GM18870 (cell line): ENCODE data around the gene PARVA.

Experiments used
- ATAC-seq: cut with Tn5 transposase; IDR thresholded peaks from one replicate; pipeline ENCODE4 v1.9.1; 2021; ENCODE audit warnings: moderate library complexity; ENCODE audit not compliant: unreplicated experiment

The PARVA gene

DNA sequence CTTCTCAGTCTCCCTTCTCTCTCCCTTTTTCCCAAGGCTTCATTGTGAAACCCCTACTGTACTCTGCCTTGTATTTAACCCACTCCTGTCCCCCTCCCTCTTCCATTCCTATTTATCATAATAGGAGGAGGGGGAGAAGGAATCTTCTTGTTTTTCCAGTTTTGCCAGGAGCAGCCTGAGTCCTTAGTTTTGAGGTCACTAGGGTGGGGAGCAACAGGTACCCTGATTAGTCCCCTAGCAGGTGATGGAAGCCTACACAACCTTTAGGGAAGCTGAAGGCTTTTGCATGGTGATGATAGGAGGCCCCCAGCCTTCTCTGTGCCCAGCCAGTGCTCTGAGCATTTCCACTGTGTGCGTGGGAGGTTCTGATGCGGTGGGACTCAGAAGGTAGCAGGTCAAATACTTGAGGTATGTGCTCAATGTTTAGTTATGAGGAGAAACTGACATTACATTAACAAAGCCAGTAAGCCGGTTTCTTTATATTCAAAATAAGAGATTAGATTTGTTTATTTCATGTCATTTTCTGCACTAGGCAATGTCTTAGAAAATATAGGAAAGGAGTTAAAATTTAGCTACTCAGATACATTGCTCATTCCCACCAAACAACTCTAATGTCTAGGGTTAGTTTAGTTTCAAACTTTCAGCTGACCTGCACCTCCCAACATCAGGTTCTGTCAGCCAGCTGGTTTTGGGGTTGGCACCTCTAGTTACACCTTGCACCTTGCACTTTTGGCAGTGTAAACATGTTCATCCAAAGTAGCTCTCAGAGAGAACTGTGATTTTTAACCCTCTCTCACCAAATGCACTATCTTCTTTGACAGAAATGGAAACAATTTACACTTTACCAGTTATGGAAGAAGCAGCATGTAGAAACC, 26.0 kb downstream of the PARVA start:
- ATAC-seq: no peak

DNA sequence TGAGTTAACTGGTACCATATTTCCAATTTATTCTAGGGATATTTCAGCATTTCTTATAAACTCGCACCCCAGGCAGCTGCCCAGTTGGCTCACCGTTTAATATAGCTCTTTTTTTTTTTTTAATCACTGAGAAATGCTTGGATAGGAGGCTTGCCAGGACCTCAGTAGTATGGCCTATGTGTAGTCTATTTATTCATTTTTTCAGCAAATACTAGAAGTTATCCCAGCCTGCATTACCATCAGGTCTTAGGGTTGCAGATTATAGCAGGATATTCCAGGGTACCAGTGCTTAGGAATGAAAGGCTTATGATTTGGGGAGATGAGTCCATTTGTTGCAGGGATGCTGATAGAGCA, 26.6 kb downstream of the PARVA start:
- ATAC-seq: no peak

DNA sequence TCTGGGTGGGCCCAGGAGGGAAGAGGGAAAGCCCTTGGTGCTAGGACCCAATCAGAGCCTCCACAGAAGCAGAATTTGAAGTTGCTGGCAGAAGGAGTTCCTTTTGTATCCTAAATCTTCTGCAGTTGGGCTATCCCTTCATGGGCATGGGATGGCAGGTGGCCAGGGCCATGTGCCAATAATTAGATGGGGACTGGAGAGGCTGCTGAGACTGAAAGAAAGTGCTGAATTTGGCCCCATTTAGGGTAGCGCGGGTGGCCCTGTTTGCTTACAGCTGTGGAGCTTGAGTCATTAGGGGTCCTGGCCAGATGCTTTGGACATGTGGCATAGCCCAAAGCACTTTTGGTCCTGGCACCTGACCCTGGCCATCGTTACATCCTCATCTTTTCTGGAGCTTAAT, 27.1 kb downstream of the PARVA start:
- ATAC-seq: no peak

DNA sequence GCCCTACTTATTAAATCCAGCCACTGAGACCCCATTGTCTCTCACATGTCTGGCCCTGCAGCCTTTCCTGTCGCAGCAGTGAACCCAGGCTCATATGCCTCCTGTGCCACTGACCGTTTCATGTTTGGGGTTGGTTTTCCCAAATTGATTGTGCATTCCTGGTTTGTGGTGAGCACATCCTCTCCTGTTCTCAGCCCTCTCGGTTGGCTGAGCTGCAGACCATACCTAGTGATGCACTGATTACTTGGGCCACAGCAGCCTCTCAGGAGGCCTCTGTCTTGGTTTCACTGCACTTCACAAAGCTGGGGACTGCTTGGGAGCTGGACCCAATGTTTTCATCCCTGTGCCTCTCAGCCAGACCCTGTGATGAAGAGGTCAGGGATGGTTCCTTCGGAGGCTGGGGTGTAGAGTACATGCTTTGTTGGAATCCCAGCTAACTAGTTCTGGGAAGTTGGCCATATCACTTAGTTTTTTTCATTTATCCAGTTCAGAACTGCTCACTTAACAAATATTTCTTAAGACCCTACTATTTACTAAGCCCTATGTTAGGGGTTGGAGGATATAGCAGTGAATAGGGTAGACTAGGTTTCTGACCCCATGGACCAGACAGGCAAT, 30.9 kb downstream of the PARVA start:
- ATAC-seq: no peak

DNA sequence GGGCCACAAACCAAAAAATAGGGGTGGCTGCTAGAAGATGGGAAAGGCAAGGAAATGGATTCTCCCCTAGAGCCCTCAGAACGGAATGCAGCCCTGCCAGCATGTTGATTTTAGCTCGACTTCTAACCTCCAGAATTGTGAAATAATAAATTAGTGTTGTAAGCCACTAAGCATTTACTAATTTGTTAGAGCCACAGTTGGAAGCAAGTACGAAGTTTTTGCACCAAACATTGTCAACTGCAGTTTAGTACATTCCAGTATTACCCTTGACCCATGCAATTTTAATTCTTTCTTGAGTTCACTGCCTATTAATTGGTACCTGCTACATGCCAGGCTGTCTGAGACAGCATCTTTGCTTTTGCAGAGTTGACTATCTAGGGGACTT, 32.2 kb downstream of the PARVA start:
- ATAC-seq: no peak

DNA sequence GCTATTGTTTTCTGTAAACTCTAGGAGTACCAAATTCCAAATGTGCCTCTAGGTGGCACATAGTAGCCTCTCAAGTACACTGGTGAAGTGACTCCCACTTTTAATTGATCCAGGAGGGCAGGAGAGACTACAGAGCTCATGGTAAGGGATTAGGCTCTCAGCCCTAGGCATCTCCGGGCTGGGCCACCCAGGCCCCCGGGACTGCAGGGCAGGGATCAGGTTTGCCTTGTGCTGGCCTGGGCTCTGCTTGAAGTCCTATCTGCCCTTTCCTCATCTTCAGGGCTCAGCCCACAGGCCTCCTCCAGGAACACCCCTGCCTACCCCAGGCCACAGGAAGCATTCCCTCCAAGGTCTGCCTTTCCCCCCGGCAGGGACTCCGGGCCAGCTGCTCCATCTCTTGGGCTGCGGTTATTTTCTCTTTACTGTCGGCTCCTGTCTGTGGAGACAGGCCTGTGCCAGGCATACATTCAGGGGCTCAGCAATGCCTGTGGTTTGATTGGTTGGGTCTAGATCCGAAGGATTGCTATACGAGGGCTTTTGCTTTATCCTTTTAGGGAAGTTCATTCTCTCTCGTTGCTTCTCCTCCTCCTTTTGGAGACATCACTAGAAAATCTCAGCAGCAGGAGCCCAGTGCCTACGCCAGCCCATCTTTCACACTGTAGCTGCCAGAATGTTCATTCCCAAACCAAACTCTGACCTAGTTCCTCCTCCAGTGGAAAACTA, 32.8 kb downstream of the PARVA start:
- ATAC-seq: no peak

DNA sequence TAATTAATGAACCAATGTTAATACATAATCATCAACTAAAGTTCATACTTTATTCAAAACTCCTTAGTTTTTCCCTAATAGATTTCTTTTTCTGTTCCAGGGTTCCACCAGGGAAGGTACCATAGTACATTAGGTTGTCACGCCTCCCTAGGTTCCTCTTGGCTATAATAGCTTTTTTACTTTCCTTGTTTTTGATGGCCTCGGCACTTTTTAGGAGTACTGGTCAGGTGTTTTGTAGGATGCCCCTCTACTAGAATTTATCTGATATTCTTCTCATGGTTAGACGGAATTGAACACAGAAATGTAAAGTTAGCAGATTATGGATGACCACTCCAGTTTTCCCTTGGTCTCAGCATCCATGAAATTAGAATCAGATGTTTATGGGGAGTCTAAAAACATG, 34.0 kb downstream of the PARVA start:
- ATAC-seq: no peak

DNA sequence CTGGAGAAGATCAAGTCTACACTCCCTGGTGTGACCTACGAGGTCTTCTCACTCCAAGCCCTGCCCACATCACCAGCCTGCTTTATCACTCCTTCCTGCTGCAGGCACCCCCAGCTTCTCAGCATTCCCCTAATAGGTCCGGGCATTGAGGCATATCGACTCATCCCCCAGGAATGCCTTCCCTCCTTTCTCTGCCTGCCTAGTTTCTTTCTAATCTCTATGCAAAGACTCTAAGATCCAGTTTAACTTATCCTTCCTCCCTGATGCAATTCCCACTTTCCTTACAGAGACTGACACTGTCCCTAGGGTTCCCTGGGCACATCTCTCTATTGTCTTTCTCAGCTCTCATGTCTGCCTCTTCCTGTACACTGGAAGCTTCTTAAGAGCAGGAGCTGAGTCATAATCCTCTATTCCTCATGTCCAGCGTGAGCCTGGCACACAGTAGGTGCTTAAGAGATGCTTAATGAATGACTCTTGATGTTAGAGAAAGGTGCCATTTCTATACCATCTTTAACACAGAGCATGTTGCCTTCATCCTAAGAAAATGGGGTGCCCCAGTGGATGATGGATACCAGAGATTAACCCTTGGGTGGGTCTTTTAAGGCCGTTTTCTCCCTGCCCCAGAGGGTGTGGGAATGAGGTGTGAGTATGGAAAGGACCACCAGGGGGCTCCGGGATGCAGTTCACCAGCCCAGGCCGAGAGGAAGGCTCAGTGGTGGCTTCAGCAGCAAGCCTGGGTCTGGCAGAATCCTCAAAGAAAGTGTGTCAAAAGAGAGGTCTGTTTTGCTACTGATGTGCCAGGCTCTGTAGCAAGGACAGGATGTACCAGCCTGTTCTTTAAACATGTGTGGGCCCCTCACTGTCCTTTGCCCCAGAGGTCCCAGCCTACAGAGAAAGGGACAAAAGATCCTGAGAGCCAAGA, 34.7 kb downstream of the PARVA start:
- ATAC-seq: no peak

DNA sequence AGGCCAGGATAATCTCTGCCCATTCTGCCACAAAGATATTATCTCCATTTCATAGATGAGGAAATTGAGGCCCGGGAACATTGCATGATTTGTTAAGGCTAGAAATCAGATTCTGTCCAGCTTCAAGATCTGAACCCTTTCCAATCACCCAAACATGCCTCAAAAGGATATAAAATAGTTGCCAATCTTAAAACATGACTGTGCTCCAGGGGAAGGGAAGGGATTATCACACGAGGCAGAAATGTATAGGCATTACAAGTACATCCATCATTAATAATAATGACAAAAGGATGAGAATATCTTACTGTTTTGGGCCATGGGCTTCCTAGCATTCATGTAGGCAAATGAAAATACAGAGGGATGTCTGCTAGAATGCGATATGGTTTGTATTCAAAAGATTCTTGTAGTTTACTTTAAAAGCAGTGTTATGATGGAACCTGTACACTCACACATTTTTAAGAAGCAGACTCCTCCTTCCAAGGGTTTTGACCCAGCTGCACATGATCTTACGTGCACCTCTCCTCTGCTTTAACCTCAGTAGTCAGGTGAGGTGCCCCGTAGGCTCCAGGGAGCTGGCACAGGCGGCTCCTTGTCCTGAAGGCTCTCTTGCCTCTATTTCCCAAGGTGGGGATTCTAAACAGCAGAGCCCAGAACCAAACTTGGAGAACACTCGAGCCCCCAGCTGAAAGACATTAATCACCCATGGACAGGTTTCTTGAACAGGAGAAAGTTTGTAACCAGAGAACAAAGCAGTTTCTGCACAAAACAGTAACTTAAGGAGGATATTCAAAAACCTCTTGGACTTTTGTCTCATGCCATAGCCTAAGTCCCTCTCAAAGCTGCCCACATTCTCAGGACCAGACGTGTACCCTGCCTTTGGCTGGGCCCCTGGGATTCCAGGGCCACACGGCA, 36.0 kb downstream of the PARVA start:
- no peak for ATAC-seq

DNA sequence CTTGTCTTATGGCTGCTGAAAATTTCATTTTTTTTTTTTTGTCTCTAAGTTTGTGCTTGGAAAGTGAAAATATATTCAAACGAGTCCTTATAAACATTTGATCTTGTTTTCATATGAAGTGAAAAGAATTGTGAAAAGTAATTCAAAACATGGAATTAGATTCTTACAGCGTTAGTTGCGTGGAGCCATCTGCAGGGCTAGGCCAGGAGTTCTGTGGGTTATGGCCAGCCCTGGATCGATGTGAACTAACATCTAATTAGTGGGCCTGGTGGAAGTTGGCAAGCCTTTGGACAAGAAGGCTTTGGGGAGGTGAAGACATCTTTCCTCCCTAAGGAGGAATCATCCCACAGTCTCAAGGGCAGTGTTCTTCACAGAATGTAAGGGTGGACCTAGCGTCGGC, 37.2 kb downstream of the PARVA start:
- ATAC-seq: no peak

DNA sequence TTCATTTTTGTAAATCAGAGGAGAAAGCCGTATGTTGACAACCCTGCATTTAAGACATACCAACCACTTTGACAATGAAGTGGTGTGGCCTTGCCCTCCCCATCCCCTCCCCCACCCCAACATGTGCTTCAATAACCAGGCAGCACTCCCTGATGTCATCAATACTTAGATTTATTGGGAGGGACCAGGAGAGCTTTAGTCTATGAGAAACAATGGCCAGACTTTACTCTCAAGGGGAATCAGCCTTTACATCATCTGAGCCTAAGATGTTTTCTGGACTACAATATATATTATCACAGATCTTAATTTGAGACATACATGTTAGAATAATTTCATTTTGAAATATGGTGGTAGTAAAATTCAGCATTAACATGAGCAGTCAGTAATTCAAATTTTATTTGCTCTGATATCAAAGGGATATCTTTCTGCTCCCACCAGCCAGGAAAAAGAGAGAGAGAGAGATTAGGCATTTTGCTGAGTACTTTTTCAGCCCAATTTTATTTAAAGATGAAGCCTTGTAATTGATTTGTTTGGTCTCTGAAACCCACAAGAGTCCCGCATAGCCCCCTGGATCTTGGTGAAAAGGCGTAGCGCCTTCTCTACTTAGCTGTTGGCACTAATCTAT, 38.1 kb downstream of the PARVA start:
- ATAC-seq: no peak

DNA sequence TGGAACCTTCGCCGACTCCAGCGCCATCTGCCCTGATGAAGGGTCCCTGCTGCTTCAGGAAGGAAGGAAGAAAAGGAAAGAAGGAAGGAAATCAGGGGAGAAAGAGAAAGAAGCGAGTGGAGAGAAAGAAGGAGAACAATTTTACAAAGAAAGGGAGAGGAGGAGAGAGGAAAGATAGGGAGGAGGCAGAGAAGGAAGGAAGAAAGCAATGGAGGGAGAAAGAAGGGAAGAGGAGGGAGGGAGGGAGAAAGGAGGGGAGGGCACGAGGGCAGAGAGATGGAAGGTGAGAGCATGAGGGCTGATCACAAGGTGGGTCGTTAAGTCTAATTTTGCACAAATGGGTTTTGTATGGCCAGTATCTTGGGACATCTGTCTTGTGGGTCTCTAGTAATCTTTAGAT, 39.2 kb downstream of the PARVA start:
- ATAC-seq: no peak

DNA sequence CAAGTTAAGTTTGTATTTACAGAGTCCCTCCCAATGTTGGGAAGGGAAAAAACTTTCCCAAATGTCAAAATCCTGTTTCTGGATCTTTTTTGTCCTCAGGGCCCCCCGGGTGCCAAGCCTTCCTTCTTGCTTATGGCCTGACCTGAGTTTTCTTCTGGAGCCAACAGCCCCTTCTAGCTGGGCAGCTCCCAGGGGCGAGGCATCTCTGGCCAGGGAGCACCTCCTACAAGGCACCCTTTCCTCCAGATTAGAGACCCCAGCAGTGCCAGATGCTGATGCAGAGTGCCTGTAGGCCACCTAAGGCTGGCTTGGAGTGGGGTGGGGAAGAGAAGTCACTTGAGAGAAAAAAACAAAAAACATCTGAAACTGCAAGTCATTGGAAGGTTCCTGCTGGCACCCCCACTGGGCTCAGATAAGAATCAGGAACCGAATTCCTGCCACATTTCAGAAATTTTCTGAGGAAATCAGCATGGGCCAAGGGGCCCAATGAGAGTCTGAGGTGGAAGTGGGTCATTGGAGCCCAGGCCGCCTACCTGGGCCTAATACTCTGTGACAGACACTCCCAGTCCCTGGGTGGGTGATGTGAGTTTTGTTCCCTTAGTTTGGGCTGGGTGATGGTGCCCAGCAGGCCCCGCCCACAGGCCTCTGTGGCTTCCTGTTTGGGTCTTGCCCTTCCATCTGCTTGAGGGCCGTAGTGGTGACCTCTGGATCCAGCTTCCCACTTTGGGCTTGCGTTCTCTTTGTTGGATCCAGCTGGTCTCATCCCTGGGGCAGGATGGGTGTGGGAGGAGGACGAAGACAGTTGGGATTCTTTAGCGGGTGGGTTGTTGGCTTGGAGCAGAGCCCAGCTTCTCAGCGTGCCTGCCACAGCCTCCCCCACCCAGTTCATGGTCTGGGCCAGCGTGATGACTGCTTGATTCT, 40.6 kb downstream of the PARVA start:
- ATAC-seq: no peak

DNA sequence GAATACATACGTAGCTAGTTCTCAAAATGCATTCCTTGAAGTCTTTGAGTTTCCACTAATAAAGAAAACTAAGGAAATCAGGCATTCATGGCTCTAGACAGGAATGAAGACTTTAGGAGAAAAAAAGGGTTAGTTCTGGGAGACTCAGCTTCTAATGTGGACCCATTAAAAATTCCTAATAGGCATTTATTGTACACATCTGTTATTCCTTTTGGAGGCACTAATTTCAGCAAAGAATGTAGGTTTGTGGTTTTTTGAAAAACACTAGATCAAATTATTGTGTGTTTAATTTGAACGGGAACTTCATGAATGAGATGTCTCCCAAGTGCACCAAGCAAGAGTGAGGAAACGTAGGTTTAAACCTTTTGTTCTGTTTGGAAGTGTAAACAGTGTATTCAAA, 42.7 kb downstream of the PARVA start:
- ATAC-seq: no peak

DNA sequence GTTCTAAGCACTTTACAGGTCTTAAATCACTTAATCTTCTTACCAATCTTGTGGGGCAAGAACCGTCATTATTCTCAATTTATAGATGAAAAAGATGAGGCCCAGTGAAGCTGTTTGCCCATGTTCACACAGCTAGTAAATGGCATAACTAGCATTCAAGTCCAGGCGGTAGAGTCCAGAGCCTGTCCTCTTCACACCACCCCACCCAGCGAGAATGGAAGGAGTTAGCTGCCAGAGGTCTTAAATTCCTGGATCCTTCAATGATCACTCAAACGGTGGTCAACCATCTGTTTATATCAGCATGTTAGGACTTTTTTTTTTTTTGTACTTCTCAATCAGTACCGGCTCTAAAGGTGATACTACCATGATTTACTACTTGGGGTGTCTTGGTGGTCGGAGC, 43.3 kb downstream of the PARVA start:
- no peak for ATAC-seq

DNA sequence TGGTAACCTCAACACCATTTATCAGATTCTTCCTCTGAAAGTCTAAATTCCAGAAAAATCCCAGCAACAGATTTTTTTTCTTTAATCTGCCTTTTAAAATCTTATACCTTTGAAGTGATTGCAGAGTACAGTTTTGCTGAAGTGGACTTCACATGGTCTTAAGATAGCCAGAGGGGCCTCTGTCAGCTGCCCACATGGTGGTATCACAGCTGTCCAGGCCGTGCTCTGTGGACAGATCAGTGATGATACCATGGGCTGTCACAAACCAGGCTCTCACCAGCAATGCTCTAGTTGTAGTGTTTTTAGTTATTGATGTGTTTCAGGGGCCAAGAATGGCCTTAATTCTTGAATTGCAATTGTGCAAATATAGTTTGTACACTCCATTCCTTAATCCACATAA, 44.0 kb downstream of the PARVA start:
- no peak for ATAC-seq

DNA sequence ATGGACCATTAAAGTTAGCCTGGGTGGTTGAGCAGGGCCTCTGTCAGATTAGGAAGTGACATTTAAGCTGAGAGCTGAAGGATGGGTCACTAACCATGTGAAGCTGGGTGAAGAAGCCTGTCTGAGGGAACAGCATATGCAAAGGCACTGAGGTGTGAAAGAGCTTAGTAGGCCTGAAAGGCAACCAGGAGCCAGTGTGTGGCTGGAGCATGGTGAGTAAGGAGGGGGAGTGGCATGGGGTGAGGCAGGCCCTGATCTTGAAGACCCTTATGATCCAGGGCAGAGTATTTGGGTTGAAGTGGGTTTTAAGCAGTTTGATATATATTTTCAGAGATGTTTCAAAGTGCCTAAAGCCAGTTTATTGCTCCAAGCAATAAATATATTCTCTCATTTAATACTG, 48.8 kb downstream of the PARVA start:
- no peak for ATAC-seq

DNA sequence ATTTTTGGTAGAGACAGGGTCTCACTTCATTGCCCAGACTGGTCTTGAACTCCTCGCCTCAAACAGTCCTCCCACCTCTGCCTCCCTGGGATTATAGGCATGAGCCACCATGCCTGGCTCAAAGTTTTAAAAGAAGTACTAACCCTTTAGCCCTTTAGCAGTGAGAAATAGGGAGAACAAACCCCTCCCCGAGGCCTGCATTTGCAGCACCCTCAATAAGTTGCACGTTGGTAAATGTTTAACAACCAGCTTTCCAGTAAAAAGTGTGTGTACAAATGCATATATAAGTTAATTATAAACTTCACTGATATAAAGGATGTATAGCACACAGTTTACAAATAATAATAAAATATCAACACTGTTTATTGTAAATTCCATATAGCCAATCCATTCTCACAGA, 51.8 kb downstream of the PARVA start:
- no peak for ATAC-seq

DNA sequence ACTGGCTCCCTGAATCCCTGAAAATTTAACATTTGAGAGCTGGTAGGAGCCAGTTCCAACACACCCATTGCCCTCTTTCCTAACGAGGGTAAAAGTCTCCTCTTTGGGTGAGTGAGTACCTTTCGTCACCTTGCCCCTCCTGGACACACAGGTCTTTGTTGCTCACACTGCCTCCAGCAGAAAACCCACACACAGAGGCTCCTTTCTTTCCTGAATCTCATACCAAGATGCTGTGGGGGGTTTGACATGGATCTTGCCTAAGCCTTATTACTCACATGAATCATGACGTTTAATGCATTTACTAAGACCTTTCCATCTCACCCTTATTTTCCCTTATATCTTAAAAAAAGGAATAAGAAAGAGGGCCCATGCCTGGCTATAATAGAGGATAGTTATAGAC, 53.0 kb downstream of the PARVA start:
- no peak for ATAC-seq
